ENCODE data around the gene PKIB. TPM values are rescaled to one million over a fixed set of nuclear protein-coding genes. Genes with fewer than 3 reads are reported as not detected.

Gene PKIB
- total RNA-seq, 4 donors from 2014 or later: 0.90 to 5.7 (median 2.0) TPM; not detected in 1

GRCh38 chr6:122692175-122692598 lies 82.0 kb downstream of the PKIB start:
- no peak overlapping the region for H3K27ac ChIP-seq

GRCh38 chr6:122692807-122693580 lies 82.8 kb downstream of the PKIB start:
- 76 to 77% methylated on average over 4 of the region's 4 CpGs for WGBS, 2 donors
- H3K9me3 ChIP-seq: no peaks in the 10 kb centered on the region
- no peak for DNase-seq (ENCODE audit: low spot score in 2 of 2)
- no peak overlapping the region for H3K27ac ChIP-seq
- no peak for TF ChIP-seq EP300 (IDR thresholded peaks at IDR 0.05)
- TF ChIP-seq CTCF (IDR thresholded peaks at IDR 0.05): no peak
- no peak for TF ChIP-seq POLR2A (IDR thresholded peaks at IDR 0.05)
- no peaks in the 10 kb centered on the region for H3K36me3 ChIP-seq
- H3K27me3 ChIP-seq: no peaks in the 10 kb centered on the region
- H3K4me1 ChIP-seq: no peaks in the 10 kb centered on the region
- H3K4me3 ChIP-seq: no peak overlapping the region

More at GRCh38 chr6:122692175-122692598, 82.0 kb downstream of the PKIB start:
- H3K4me1 ChIP-seq: no peaks in the 10 kb centered on the region
- H3K9me3 ChIP-seq: no peaks in the 10 kb centered on the region
- H3K27me3 ChIP-seq: no peaks in the 10 kb centered on the region
- H3K4me3 ChIP-seq: no peak overlapping the region
- H3K36me3 ChIP-seq: no peaks in the 10 kb centered on the region
- TF ChIP-seq CTCF (IDR thresholded peaks at IDR 0.05) (no peak), POLR2A (IDR thresholded peaks at IDR 0.05) (no peak), EP300 (IDR thresholded peaks at IDR 0.05) (no peak)
- 63 to 64% methylated on average over 3 of the region's 3 CpGs for WGBS, 2 donors
- DNase-seq (ENCODE audit: low spot score in 2 of 2): no peak

GRCh38 chr6:122694075-122694474 lies 83.9 kb downstream of the PKIB start:
- Histone ChIP-seq H3K27ac (no peak overlapping the region), H3K36me3 (no peaks in the 10 kb centered on the region), H3K4me1 (no peaks in the 10 kb centered on the region), H3K27me3 (no peaks in the 10 kb centered on the region), H3K4me3 (no peak overlapping the region), H3K9me3 (no peaks in the 10 kb centered on the region)
- TF ChIP-seq CTCF (IDR thresholded peaks at IDR 0.05) (no peak), EP300 (IDR thresholded peaks at IDR 0.05) (no peak), POLR2A (IDR thresholded peaks at IDR 0.05) (no peak)
- no peak for DNase-seq (ENCODE audit: low spot score in 2 of 2)
- WGBS, 2 donors: 75 to 78% methylated on average over 1 of the region's 1 CpG

GRCh38 chr6:122694602-122695001 lies 84.4 kb downstream of the PKIB start:
- DNase-seq (ENCODE audit: low spot score in 2 of 2): no peak

More at GRCh38 chr6:122694602-122695001, 84.4 kb downstream of the PKIB start:
- Histone ChIP-seq H3K27ac (no peak overlapping the region), H3K9me3 (no peaks in the 10 kb centered on the region), H3K4me3 (no peak overlapping the region), H3K4me1 (no peaks in the 10 kb centered on the region), H3K36me3 (no peaks in the 10 kb centered on the region), H3K27me3 (no peaks in the 10 kb centered on the region)
- no peak for TF ChIP-seq EP300 (IDR thresholded peaks at IDR 0.05)
- TF ChIP-seq POLR2A (IDR thresholded peaks at IDR 0.05): no peak
- no peak for TF ChIP-seq CTCF (IDR thresholded peaks at IDR 0.05)
- WGBS, 2 donors: 63 to 71% methylated on average over 3 of the region's 3 CpGs
